Activated CD4-positive, alpha-beta T cell treated with anti-CD3 and anti-CD28 coated beads, Interleukin-2, amount 10 ng/mL, durations not matched to agents 7 days and 5 days (primary cell): ENCODE results near the gene VWA1. TPM values are rescaled to one million over a fixed set of nuclear protein-coding genes. Genes with fewer than 3 reads are reported as not detected.
"Not testable (repeated sequence)": the region's sequence is repeated elsewhere in the genome, so short reads cannot be mapped to it uniquely, and the experiment has no call there.

ENCODE experiments used
- CTCF ChIA-PET: fragments of 350-600 bp; sonication (Branson Sonifier 250); formaldehyde crosslinking; loops from one replicate; lab custom pipeline; 2021; ENCODE audit warnings: antibody characterized with exemption; lab: Charles Lee
- POLR2A ChIA-PET: fragments of 350-600 bp; sonication (Branson Sonifier 250); formaldehyde crosslinking; loops from one replicate; lab custom pipeline; 2021; ENCODE audit warnings: antibody characterized with exemption; lab: Charles Lee
- DNase-seq: peaks from one replicate; pipeline ENCODE4 v3.0.0-alpha.2; 2020
- H3K27ac Mint-ChIP-seq: one replicate; pipeline ENCODE4 v1.8.0; 2021; ENCODE audit warnings: mild to moderate bottlenecking, moderate library complexity, mixed read lengths
- H3K27me3 Mint-ChIP-seq: one replicate; pipeline ENCODE4 v1.8.0; 2021; ENCODE audit warnings: mixed read lengths
- H3K36me3 Mint-ChIP-seq: one replicate; pipeline ENCODE4 v1.8.0; 2021; ENCODE audit warnings: low read depth, mixed read lengths
- H3K4me1 Mint-ChIP-seq: one replicate; pipeline ENCODE4 v1.8.0; 2021; ENCODE audit warnings: mixed read lengths
- H3K4me3 Mint-ChIP-seq: one replicate; pipeline ENCODE4 v1.8.0; 2021; ENCODE audit warnings: mild to moderate bottlenecking, moderate library complexity, mixed read lengths
- H3K9me3 Mint-ChIP-seq: one replicate; pipeline ENCODE4 v1.8.0; 2021; ENCODE audit warnings: mixed read lengths
- total RNA-seq, 2 experiments: library from RNA; stranded (reverse); gene quantifications; one replicate each; pipeline ENCODE4 v1.2.3, GENCODE V29; 2021

Gene VWA1
- total RNA-seq, 2 experiments from 2014 or later = 0.10 to 0.12 TPM

DNA sequence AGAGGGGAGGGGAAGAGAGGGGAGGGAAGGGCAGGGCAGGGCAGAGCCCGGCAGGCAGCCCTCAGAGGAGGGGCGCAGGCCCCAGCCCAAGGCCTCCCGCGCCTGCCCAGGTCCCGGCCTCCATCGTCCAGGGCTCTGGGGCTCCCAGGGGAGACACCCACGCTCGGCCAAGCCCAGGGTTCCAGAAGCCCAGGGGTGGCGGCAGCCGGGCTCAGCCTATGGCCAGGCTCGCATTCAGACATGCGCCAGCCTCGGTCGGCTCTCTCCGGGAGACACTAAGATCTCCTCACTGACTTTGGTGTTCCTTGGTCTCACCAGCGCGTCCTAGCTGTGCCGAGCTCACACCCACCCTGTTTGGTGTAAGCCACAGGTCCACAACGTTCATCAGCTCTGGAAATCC is 7.3 kb upstream of the VWA1 start:
- ChIA-PET CTCF (interaction anchor here (0.8 to 2.2 kb wide), 3 partner anchors 13 to 166 kb away, joined by 3 to 5 read pairs (median 3); no protein-coding TSS in a partner anchor), POLR2A (no interaction called here)
- DNase-seq = no peak
- Mint-ChIP-seq H3K4me1 (peaks cover 5% of the 10 kb centered on the region), H3K27me3 (peaks cover 16% of the 10 kb centered on the region), H3K36me3 (no peaks in the 10 kb centered on the region), H3K4me3 (no peak overlapping the region), H3K9me3 (no peaks in the 10 kb centered on the region), H3K27ac (no peak overlapping the region)

DNA sequence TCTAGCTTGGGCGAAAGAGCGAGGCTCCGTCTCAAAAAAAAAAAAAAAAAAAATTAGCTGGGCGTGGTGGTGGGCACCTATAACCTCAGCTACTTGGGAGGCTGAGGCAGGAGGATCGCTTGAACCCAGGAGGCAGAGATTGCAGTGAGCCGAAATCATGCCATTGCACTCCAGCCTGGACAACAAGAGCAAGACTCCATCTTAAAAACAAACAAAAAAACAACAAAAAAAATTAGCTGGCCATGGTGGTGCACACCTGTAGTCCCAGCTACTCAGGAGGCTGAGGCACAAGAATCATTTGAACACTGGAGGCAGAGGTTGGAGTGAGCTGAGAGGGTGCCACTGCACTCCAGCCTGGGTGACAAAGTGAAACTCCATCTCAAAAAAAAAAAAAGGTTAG is 6.5 kb upstream of the VWA1 start:
- H3K4me1 Mint-ChIP-seq, H3K4me3 Mint-ChIP-seq, H3K27ac Mint-ChIP-seq, POLR2A ChIA-PET, DNase-seq, H3K36me3 Mint-ChIP-seq, H3K9me3 Mint-ChIP-seq: not testable (repeated sequence)
- CTCF ChIA-PET = interaction anchor here (0.8 to 2.2 kb wide), 5 partner anchors 9 to 165 kb away, joined by 3 to 5 read pairs (median 3); partner anchors contain the start of gene CCNL2
- peaks cover 16% of the 10 kb centered on the region for H3K27me3 Mint-ChIP-seq

DNA sequence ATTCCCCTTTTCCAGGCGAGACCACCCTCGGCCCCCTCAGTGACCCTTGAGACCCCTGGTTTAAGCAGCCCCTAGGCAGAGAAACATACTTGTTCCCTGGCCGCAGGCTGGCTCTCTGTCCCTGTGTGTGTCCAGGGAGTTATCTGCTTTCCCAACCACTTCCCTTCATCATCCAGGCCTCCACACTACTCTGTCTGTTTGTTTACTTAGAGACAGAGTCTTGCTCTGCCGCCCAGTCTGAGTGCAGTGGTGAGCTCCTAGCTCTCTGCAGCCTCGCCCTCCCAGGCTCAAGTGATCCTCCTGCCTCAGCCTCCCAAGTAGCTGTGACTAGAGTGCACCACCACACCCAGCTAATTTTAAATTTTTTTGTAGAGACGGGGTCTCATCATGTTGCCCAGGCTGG is 5.8 kb upstream of the VWA1 start:
- H3K4me1 Mint-ChIP-seq = peaks cover 5% of the 10 kb centered on the region
- ChIA-PET POLR2A (no interaction called here), CTCF (interaction anchor here (1.0 to 2.2 kb wide), 3 partner anchors 8 to 31 kb away, joined by 3 to 5 read pairs (median 5); partner anchors contain the start of gene CCNL2)
- no peaks in the 10 kb centered on the region for H3K36me3 Mint-ChIP-seq
- H3K9me3 Mint-ChIP-seq = no peaks in the 10 kb centered on the region
- H3K27me3 Mint-ChIP-seq = peaks cover 16% of the 10 kb centered on the region
- H3K27ac Mint-ChIP-seq = no peak overlapping the region
- H3K4me3 Mint-ChIP-seq = no peak overlapping the region
- no peak for DNase-seq

DNA sequence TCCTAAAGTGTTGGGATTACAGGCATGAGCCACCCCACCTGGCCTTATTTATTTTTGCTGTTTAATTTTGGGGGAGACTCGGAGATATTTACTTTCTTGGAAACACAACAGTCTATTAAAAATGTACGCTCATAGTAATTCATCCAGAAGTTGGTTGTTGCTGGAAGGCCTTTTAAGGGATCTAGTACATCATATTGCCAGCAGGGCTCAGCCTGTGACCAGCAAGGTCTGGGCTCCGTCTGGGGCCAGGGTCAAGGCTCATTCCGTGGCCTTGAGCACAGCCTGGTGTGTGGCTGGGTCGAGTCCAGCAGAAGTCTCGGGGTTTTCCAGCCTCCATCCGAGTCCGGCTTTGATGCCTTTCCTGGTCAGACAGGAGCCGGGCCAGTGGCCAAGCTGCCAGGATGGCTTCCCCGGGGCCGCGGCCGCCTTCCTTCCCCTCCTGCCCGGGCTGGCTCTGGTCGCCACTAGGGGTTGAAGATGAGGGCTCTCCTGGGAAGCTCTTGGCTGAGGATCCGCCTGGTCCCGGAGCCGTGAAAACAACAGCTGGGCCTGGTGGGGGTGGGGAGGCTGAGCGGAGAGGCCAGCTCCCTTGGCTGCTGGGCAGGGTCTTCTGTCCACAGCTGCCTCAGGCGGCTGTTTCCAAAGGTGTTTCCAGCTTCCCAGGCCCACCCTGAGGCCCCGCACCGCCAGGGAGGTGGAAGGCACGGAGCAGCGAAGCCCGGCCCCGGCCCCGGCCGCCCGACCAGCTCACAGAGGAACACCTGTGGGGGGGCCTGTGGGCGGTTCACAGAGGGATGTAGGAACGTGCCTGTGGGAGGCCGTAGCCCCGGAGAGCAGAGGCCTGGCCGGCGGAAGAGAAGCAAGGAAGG is 5.1 kb upstream of the VWA1 start:
- POLR2A ChIA-PET = interaction anchor here (0.6 kb wide), 1 partner anchor 26 kb away, joined by 3 read pairs; no protein-coding TSS in a partner anchor
- peaks cover 8% of the 10 kb centered on the region for H3K4me1 Mint-ChIP-seq
- CTCF ChIA-PET = interaction anchor here (0.8 to 2.2 kb wide), 4 partner anchors 12 to 31 kb away, joined by 3 to 5 read pairs (median 3); partner anchors contain the start of gene CCNL2
- H3K4me3 Mint-ChIP-seq = no peak overlapping the region
- H3K27me3 Mint-ChIP-seq = peaks cover 21% of the 10 kb centered on the region
- no peak for DNase-seq
- H3K36me3 Mint-ChIP-seq = no peaks in the 10 kb centered on the region
- H3K9me3 Mint-ChIP-seq = no peaks in the 10 kb centered on the region
- H3K27ac Mint-ChIP-seq = no peak overlapping the region

DNA sequence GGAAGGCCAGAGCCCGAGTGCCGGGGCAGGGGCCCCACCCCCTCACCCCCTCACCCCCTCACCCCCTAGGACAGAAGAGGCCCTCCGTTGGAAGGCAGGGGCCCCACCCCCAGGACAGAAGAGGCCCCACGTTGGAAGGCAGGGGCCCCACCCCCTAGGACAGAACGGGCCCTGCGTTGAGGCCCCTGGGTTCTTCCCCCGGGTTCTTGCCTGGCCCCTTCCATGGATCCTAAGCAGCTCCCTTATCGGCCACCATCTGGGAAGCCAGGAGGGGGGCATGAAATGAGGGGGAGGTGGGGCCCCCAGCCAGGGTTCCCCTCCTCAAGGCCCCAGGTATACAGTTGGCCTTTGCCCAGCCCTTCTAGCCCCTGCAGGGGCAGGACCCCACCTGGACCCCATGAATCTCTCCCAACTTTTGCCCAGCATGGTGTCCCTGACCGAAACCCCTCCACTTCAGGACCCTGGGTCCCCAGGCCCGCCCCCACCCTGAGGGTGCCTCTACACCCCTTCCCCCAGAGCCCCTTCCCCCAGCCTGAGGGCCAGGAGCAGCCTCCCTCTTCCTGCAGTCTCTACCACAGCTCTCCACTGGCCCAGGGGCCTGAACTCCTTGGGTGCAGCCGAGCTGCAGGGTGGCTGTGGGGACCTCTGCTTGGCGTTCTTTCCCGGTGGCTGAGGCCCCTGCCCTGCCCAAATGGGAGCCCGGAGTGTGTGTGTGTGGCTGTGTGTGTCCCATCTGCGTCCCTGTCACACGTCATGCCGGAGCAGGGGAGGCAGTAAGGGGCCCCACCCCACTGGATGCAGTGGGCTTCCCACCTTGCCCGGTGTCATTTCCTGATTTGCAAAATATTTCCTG is 4.3 kb upstream of the VWA1 start:
- Mint-ChIP-seq H3K9me3 (no peaks in the 10 kb centered on the region), H3K27ac (no peak overlapping the region), H3K27me3 (peaks cover 19% of the 10 kb centered on the region), H3K4me1 (peaks cover 9% of the 10 kb centered on the region), H3K36me3 (no peaks in the 10 kb centered on the region), H3K4me3 (no peak overlapping the region)
- CTCF ChIA-PET = interaction anchor here (0.8 to 1.1 kb wide), 2 partner anchors 13 to 16 kb away, joined by 3 read pairs; no protein-coding TSS in a partner anchor
- POLR2A ChIA-PET = no interaction called here
- DNase-seq = no peak

DNA sequence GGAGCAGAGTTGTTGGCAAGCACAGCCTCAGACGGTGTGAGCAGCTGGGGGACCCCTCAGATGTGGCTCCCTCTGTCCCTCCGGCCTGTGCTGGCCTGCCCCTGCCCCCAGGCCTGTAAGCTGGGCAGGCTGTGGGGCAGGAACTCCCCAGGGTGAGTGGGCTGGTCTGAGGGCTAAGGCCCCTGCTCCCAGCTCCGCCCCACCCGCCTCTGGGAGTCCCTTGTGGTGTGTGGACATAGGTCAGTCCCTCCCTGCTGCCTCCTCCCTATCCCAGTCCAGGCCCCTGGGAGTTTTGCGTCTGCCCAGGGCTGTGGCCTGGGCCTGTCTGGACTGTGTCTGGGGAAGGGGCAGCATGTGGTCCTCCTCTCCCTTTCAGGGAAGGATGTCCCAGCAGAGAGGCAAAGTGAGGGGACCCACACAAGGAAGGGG is 3.6 kb upstream of the VWA1 start:
- no peak for DNase-seq
- Mint-ChIP-seq H3K27ac (no peak overlapping the region), H3K9me3 (no peaks in the 10 kb centered on the region), H3K4me1 (peaks cover 9% of the 10 kb centered on the region), H3K4me3 (no peak overlapping the region), H3K27me3 (peaks cover 20% of the 10 kb centered on the region), H3K36me3 (no peaks in the 10 kb centered on the region)
- CTCF ChIA-PET = interaction anchor here (0.5 kb wide), 1 partner anchor 12 kb away, joined by 3 read pairs; no protein-coding TSS in a partner anchor
- POLR2A ChIA-PET = no interaction called here

DNA sequence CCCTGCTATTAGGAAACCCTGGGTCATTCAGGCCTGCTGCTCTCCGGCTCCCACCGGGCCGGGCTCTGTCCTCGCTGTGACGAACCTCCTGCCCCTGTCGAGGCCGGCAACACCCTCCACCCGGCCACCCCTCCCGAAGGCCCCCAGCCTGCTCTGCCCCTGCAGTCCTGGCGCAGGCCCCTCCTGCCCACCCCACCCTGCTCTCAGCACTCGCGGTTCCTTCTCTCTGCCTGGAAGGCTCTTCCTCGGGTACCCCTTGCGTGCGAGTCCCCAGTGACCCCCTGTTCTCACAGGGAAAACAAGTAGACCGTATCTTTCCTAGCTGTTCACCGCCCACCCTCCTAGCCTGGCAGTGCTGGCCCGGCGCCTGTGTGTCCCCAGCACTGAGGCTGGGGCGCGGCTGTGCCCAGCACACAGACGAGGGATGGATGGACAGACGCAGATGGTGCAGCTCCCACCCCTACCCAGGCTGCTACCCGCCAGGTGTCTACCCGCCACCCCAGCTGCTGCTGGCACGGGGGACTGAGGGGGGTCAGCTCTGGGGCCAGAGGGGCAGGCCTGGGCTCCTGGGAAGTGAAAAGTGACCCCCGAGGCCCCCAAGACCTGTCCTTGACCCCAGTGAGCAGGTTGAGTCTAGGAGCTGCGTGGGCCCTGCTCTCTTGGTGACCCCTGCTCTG is 3.1 kb upstream of the VWA1 start:
- no peak for DNase-seq
- Mint-ChIP-seq H3K36me3 (no peaks in the 10 kb centered on the region), H3K4me3 (no peak overlapping the region), H3K4me1 (peaks cover 9% of the 10 kb centered on the region), H3K27me3 (peaks cover 20% of the 10 kb centered on the region), H3K9me3 (no peaks in the 10 kb centered on the region), H3K27ac (no peak overlapping the region)
- POLR2A ChIA-PET = no interaction called here
- CTCF ChIA-PET = interaction anchor here (0.5 kb wide), 1 partner anchor 11 kb away, joined by 3 read pairs; no protein-coding TSS in a partner anchor

DNA sequence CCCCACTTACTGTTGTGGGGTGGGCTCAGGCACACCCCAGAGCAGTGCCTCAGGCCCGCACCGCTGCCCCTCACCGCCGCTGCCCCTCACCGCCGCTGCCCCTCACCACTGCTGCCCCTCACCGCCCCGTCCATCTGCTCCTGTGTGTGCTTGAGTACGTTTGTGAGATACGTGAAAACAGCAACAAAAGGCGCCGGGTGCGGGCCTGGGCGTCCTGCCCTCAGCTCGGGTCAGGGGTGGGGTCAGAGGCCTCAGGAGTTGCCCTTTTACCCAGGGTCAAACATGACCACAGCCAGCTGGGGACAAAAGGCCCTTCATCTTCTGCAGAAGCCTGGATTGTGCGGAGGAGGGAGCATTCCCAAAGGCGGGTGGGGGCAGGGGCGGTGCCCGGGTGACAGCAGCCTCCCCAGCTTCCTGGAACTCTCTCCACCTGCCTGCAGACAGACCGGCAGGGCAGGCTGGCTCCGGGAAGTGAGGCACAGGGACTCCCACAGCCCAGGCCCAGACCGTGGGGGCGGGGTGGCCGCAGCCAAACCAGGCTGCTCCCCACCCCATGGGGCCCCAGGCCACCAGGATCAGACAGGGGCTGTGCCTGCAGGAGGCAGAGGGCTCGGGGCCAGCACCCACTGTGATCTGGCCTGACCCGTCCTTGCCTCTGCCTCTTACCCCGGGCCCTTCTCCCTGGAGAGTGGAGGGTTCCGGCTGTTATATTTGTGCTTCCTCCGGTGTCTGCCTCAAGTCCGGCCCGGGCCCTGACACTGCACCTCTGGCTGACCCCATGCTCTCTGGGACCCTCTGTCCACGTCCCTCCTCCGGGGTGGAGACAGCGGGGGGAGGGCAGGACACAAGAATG is 2.3 kb upstream of the VWA1 start:
- Mint-ChIP-seq H3K9me3 (no peaks in the 10 kb centered on the region), H3K27ac (no peak overlapping the region), H3K27me3 (peaks cover 20% of the 10 kb centered on the region), H3K4me1 (peaks cover 9% of the 10 kb centered on the region), H3K36me3 (no peaks in the 10 kb centered on the region), H3K4me3 (no peak overlapping the region)
- POLR2A ChIA-PET = interaction anchor here (0.6 kb wide), 1 partner anchor 26 kb away, joined by 3 read pairs; the partner anchor contains the start of gene MRPL20
- CTCF ChIA-PET = no interaction called here
- no peak for DNase-seq

DNA sequence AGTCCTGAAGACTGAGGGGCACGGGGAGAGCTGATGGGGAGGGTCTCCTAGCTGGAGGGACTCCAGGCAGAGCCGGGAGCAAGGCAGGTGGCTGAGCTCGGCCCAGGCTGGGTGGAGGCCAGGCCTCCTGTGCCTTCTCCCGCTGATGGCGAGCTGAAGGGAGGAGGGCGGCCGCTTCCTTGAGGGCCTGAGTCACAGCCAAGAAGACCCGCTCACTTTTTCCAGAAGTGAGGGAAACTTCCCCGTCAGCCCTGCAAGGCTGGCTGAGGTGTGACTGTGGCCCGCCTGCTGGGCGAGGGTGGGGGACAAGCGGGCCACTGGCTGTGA is 1.7 kb upstream of the VWA1 start:
- Mint-ChIP-seq H3K36me3 (no peaks in the 10 kb centered on the region), H3K27me3 (peaks cover 17% of the 10 kb centered on the region), H3K27ac (no peak overlapping the region), H3K4me1 (peaks cover 6% of the 10 kb centered on the region), H3K9me3 (no peaks in the 10 kb centered on the region), H3K4me3 (no peak overlapping the region)
- POLR2A ChIA-PET = interaction anchor here (0.6 kb wide), 1 partner anchor 27 kb away, joined by 3 read pairs; the partner anchor contains the start of gene MRPL20
- DNase-seq = no peak
- CTCF ChIA-PET = no interaction called here

DNA sequence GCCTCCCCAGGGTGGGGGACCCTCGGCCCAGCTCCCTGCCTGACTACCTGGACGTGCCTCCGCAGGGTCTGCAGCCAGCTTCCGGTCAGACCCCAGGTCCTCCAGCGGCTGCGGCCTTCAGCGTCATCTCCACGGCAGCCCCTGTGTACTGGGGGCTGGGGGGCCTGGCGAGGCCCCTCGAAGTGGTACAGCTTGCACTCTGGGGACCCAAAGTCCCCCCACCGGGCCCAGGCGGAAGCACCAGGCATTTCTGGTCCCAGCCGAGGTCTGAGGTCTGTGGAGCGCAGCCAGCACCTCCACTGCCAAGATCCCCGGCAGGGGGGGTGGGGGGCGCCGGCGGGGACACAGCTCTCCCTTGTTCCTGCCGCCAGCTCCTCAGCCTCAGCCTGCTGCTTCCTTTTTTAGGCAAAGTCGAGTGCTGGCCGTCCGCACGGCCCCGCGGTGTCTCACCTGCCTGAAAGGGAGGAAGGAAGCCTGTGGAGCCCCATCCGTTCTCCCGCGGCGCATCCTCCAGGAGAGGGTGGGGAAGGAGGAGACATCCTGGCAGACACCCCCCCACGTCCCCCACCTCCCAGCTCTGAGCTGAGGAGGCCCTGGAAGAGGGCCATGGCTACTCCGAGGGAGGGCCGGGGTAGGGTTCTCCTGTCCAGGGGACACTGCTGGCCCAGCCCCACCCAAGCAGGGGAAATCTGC is 1.2 kb upstream of the VWA1 start:
- Mint-ChIP-seq H3K27ac (no peak overlapping the region), H3K9me3 (no peaks in the 10 kb centered on the region), H3K36me3 (no peaks in the 10 kb centered on the region), H3K4me3 (no peak overlapping the region), H3K4me1 (peaks cover 6% of the 10 kb centered on the region), H3K27me3 (peaks cover 17% of the 10 kb centered on the region)
- POLR2A ChIA-PET = no interaction called here
- no peak for DNase-seq
- CTCF ChIA-PET = no interaction called here

DNA sequence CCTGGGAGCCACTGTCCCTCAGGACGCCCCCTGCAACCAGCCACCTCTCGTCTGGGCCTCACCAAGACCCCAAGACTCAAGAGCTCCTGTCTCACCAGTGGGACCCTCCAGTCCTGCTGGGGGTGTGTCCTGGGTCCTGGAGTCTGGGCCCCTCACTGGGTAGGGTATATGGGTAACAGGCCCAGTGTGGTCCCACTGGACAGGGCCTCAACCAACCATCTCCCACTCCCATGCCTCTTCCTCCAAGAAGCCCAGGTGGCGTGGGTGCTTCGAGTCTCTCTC is 725 bp upstream of the VWA1 start:
- H3K27ac Mint-ChIP-seq = no peak overlapping the region
- H3K36me3 Mint-ChIP-seq = no peaks in the 10 kb centered on the region
- peaks cover 12% of the 10 kb centered on the region for H3K27me3 Mint-ChIP-seq
- no peaks in the 10 kb centered on the region for H3K9me3 Mint-ChIP-seq
- ChIA-PET POLR2A (no interaction called here), CTCF (no interaction called here)
- no peak overlapping the region for H3K4me3 Mint-ChIP-seq
- peaks cover 6% of the 10 kb centered on the region for H3K4me1 Mint-ChIP-seq
- no peak for DNase-seq
